ENCODE data around the gene IL4R. TPM values are rescaled to one million over a fixed set of nuclear protein-coding genes. Genes with fewer than 3 reads are reported as not detected.

The IL4R gene
- total and polyA plus RNA-seq, 2 of the 8 experiments (the other 6 are each of a cell fraction or from before 2014, with no cell fraction given), result 29.1 to 29.4 TPM

GRCh38 chr16:27291722-27292240 is 22.0 kb upstream of the IL4R start:
- H3K23ac ChIP-seq (ENCODE audit: insufficient read length), result no peak overlapping the region
- ChIA-PET CTCF (ENCODE audit: partially characterized antibody) (no interaction called here), POLR2A (ENCODE audit: partially characterized antibody) (interaction anchor here (0.9 kb wide), 1 partner anchor 12 kb away, joined by 3 read pairs; no protein-coding TSS in a partner anchor)
- no peak overlapping the region for H2BK5ac ChIP-seq (ENCODE audit: low read depth, low read length)
- H3K27ac ChIP-seq (ENCODE audit: low read depth, low read length), result no peak overlapping the region
- no peak overlapping the region for H2BK120ac ChIP-seq (replicated peaks; ENCODE audit: low read depth, low read length)
- no peak overlapping the region for H2AFZ ChIP-seq (ENCODE audit: low read length)
- H3K79me2 ChIP-seq (ENCODE audit: control insufficient read depth in 1 of 2, insufficient read depth in 2 of 2, low read length in 2 of 2), result no peaks in the 10 kb centered on the region
- no peak for DNase-seq (ENCODE audit: low read depth in 1 of 2, low spot score in 2 of 2)
- H3K79me1 ChIP-seq (ENCODE audit: low read depth, low read length), result no peaks in the 10 kb centered on the region
- H2BK12ac ChIP-seq (ENCODE audit: low read depth, low read length), result no peak overlapping the region
- H3K4ac ChIP-seq (replicated peaks; ENCODE audit: insufficient read length, low read depth, low read length), result no peak overlapping the region
- H4K20me1 ChIP-seq (replicated peaks in 1 of 2; ENCODE audit: control insufficient read depth in 1 of 2, insufficient read depth in 2 of 2, low read length in 2 of 2), result no peaks in the 10 kb centered on the region
- no peaks in the 10 kb centered on the region for H3K36me3 ChIP-seq (ENCODE audit: control insufficient read depth in 2 of 4, insufficient read depth in 4 of 4, low read length in 3 of 4)
- no peak overlapping the region for H3K18ac ChIP-seq (ENCODE audit: extremely low read depth, low read length)
- H3K14ac ChIP-seq (ENCODE audit: insufficient read length), result no peak overlapping the region
- no peak overlapping the region; a peak in 1 of 7 replicates for H3K9ac ChIP-seq (replicated peaks in 1 of 4; ENCODE audit: extremely low read depth in 1 of 4, low read depth in 3 of 4, low read length in 3 of 4)
- H4K5ac ChIP-seq (ENCODE audit: insufficient read length, low read depth, low read length), result no peak overlapping the region
- H3K4me3 ChIP-seq (ENCODE audit: extremely low read depth in 1 of 4, insufficient read depth in 2 of 4, low read depth in 3 of 4, low read length in 4 of 4), result no peak overlapping the region
- no peaks in the 10 kb centered on the region for H3K23me2 ChIP-seq (ENCODE audit: low read depth, low read length)
- no peaks in the 10 kb centered on the region for H3K4me1 ChIP-seq (replicated peaks in 1 of 4; ENCODE audit: control insufficient read depth in 3 of 4, insufficient read depth in 4 of 4, low read length in 3 of 4)
- no peak overlapping the region for H4K8ac ChIP-seq (ENCODE audit: extremely low read depth, insufficient read depth, low read length)
- no peak overlapping the region for H3K56ac ChIP-seq (replicated peaks; ENCODE audit: insufficient read length, low read depth, low read length)
- H3K27me3 ChIP-seq (replicated peaks in 1 of 4; ENCODE audit: control insufficient read depth in 3 of 4, extremely low read depth in 1 of 4, insufficient read depth in 3 of 4, low read length in 3 of 4), result no peaks in the 10 kb centered on the region
- no peak overlapping the region for H3K4me2 ChIP-seq (ENCODE audit: insufficient read depth in 1 of 2, low read depth in 2 of 2, low read length in 2 of 2)
- no peak overlapping the region for H4K91ac ChIP-seq (replicated peaks; ENCODE audit: insufficient read length, low read length)
- H3K9me3 ChIP-seq (ENCODE audit: insufficient read depth in 2 of 2, low read depth in 1 of 2, low read length in 1 of 2), result no peaks in the 10 kb centered on the region
- WGBS, 2 experiments (ENCODE audit: extremely low coverage in 1 of 2, insufficient coverage in 1 of 2, insufficient read length in 1 of 2, insufficient replicate concordance in 2 of 2, low coverage in 1 of 2, low lambda C conversion rate in 2 of 2, missing lambda C conversion rate in 1 of 2), result 95% methylated on average over 4 of the region's 4 CpGs; no CpG with 5 or more reads in 1 of the 2 experiments
- H2BK20ac ChIP-seq (ENCODE audit: low read length), result no peak overlapping the region
- H2AK5ac ChIP-seq (ENCODE audit: low read depth, low read length), result no peak overlapping the region
- FAIRE-seq, result no peak
- H2BK15ac ChIP-seq (ENCODE audit: low read length), result no peak overlapping the region
- TF ChIP-seq MAFK (IDR thresholded peaks at IDR 0.05; ENCODE audit: low read depth, low read length), result no peak
- no peak for TF ChIP-seq SUZ12 (IDR thresholded peaks at IDR 0.05; ENCODE audit: low read length)
- TF ChIP-seq RFX5 (IDR thresholded peaks at IDR 0.05; ENCODE audit: borderline replicate concordance, low read depth, low read length), result no peak
- TF ChIP-seq FOSL1 (IDR thresholded peaks at IDR 0.05; ENCODE audit: insufficient read depth, low read depth, low read length), result no peak
- TF ChIP-seq SP4 (IDR thresholded peaks at IDR 0.05; ENCODE audit: low read length), result no peak
- TF ChIP-seq TAF7 (optimal IDR thresholded peaks at IDR 0.05; ENCODE audit: borderline replicate concordance, low read depth, low read length), result no peak
- TF ChIP-seq EGR1 (IDR thresholded peaks at IDR 0.05; ENCODE audit: borderline replicate concordance, low read depth, low read length), result no peak
- no peak for TF ChIP-seq HDAC6 (IDR thresholded peaks at IDR 0.05; ENCODE audit: low read depth, low read length)
- no peak for TF ChIP-seq PHF8 (conservative IDR thresholded peaks at IDR 0.05; ENCODE audit: low read depth, low read length)
- TF ChIP-seq ZNF274 (IDR thresholded peaks at IDR 0.05; ENCODE audit: borderline replicate concordance, extremely low read depth, low read length), result no peak
- no peak for TF ChIP-seq JUN (IDR thresholded peaks at IDR 0.05; ENCODE audit: low read depth, low read length)
- no peak for TF ChIP-seq YY1 (IDR thresholded peaks at IDR 0.05; ENCODE audit: low read depth, low read length)
- TF ChIP-seq HDAC2 (IDR thresholded peaks at IDR 0.05; ENCODE audit: borderline replicate concordance in 1 of 2, low read depth in 2 of 2, low read length in 2 of 2), result no peak
- no peak for TF ChIP-seq NRF1 (IDR thresholded peaks at IDR 0.05; ENCODE audit: low read depth, low read length)
- TF ChIP-seq CBX5 (IDR thresholded peaks at IDR 0.05; ENCODE audit: low read depth, low read length), result no peak

Measured in H1 (cell line).